Osteocyte (in vitro differentiated cells): ENCODE measurements around the gene CUBN. TPM values are rescaled to one million over a fixed set of nuclear protein-coding genes. Genes with fewer than 3 reads are reported as not detected.

Experiments used
- DNase-seq: peaks from one replicate; pipeline ENCODE4 v3.0.0; 2021; ENCODE audit warnings: mixed read lengths; ENCODE audit not compliant: unreplicated experiment; ENCODE audit errors: extremely low spot score
- H3K27ac Mint-ChIP-seq: one replicate; pipeline ENCODE4 v1.8.0; 2021; ENCODE audit warnings: mild to moderate bottlenecking, mixed read lengths; ENCODE audit not compliant: unreplicated experiment
- H3K27me3 Mint-ChIP-seq: one replicate; pipeline ENCODE4 v1.8.0; 2021; ENCODE audit warnings: mixed read lengths; ENCODE audit not compliant: unreplicated experiment
- H3K36me3 Mint-ChIP-seq: one replicate; pipeline ENCODE4 v1.8.0; 2021; ENCODE audit warnings: mixed read lengths; ENCODE audit not compliant: unreplicated experiment
- H3K4me1 Mint-ChIP-seq: one replicate; pipeline ENCODE4 v1.8.0; 2021; ENCODE audit warnings: mixed read lengths; ENCODE audit not compliant: unreplicated experiment
- H3K4me3 Mint-ChIP-seq: one replicate; pipeline ENCODE4 v1.8.0; 2021; ENCODE audit warnings: mild to moderate bottlenecking, moderate library complexity, mixed read lengths; ENCODE audit not compliant: unreplicated experiment
- H3K9me3 Mint-ChIP-seq: one replicate; pipeline ENCODE4 v1.8.0; 2021; ENCODE audit warnings: mixed read lengths; ENCODE audit not compliant: unreplicated experiment
- total RNA-seq: library from RNA; stranded (reverse); gene quantifications from 2 replicates; pipeline ENCODE4 v1.2.1, GENCODE V29; 2021
- TF ChIP-seq, protein P1 (sequence below): fragments of 200-600 bp; sonication (generic); IDR thresholded peaks from 2 replicates; pipeline ENCODE4 v1.5.0; 2021; ENCODE audit warnings: antibody characterized with exemption, mild to moderate bottlenecking, moderate library complexity

CUBN gene
- total RNA-seq, 1 donor from 2014 or later = 1.4 TPM

DNA sequence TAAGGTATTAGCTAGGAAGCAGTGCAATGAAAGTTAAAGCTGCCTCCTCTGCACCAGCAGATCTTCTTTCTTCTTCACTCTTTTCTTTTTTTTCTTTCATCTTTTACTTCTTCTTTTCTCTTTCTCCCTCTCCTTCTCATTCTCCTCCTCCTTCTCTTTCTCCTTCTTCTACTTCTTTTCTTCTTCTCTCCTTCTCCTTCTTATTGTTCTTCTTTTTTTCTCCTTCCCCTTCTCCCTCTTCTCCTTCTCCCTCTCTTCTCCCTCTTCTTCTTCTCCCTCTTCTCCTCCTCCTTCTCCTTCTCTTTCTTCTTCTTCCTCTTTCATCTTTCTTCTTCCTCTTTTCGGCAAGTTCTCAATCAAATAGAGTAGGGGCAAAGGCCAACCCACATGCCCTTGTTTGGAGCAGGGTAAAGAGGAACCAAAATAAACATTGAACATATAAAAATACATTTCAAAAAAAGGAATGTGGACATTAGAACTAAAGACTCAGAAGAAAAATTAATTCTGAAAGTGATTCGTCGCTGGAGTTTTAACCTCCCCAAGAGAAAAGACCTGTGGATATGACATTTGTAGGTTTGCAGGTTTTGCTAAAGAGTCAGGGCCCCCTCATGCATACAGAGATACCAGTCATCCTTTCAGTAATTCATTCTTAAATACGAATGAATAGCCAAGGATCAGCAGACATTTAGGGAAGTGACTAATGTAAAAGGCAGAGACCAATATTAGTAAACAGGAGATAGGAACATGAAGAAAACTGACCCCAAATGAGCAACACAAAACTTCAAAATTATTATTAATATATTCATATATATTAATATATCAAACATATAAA lies 219.4 kb downstream of the CUBN start:
- peaks cover under 1% of the 10 kb centered on the region for H3K9me3 Mint-ChIP-seq
- no peaks in the 10 kb centered on the region for H3K36me3 Mint-ChIP-seq
- H3K27me3 Mint-ChIP-seq = no peaks in the 10 kb centered on the region
- no peak for DNase-seq
- TF ChIP-seq, protein P1, sequence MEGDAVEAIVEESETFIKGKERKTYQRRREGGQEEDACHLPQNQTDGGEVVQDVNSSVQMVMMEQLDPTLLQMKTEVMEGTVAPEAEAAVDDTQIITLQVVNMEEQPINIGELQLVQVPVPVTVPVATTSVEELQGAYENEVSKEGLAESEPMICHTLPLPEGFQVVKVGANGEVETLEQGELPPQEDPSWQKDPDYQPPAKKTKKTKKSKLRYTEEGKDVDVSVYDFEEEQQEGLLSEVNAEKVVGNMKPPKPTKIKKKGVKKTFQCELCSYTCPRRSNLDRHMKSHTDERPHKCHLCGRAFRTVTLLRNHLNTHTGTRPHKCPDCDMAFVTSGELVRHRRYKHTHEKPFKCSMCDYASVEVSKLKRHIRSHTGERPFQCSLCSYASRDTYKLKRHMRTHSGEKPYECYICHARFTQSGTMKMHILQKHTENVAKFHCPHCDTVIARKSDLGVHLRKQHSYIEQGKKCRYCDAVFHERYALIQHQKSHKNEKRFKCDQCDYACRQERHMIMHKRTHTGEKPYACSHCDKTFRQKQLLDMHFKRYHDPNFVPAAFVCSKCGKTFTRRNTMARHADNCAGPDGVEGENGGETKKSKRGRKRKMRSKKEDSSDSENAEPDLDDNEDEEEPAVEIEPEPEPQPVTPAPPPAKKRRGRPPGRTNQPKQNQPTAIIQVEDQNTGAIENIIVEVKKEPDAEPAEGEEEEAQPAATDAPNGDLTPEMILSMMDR = no peak
- H3K4me1 Mint-ChIP-seq = peaks cover 2% of the 10 kb centered on the region
- H3K4me3 Mint-ChIP-seq = no peak overlapping the region
- H3K27ac Mint-ChIP-seq = no peak overlapping the region

DNA sequence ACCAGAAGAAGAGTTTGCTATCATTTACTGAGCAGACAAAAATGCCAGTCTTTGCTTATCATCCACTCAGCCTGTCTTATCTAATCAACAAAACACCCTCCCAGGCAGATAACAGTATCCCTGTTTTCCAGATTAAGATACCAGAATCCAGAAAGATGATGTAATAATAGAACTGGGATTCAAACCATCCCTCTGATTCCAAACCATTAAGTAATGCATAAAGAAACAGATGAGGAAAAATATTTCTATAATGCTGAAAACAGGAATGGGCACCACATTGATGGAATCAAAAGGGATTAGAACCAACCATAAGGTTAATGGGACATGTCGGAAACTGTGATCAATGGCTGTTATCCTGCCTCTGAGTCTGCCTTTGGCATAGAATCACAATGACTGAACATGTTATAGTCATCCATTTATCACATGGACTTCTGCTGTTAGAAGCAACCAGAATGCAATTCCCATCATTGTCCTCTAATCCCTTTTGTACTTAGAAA lies 220.3 kb downstream of the CUBN start:
- Mint-ChIP-seq H3K4me1 (peaks cover 8% of the 10 kb centered on the region), H3K27ac (no peak overlapping the region), H3K27me3 (no peaks in the 10 kb centered on the region), H3K36me3 (no peaks in the 10 kb centered on the region), H3K9me3 (peaks cover 5% of the 10 kb centered on the region), H3K4me3 (no peak overlapping the region)
- TF ChIP-seq, protein P1 = no peak
- DNase-seq = no peak

GRCh38 chr10:16907687-16908086 lies 221.9 kb downstream of the CUBN start:
- H3K9me3 Mint-ChIP-seq = peaks cover 5% of the 10 kb centered on the region
- TF ChIP-seq, protein P1 = no peak
- peaks cover 9% of the 10 kb centered on the region for H3K4me1 Mint-ChIP-seq
- no peak overlapping the region for H3K27ac Mint-ChIP-seq
- no peak for DNase-seq
- H3K36me3 Mint-ChIP-seq = no peaks in the 10 kb centered on the region
- H3K4me3 Mint-ChIP-seq = no peak overlapping the region
- H3K27me3 Mint-ChIP-seq = no peaks in the 10 kb centered on the region

- no peak for DNase-seq
These were observed 224.3 kb downstream of the CUBN start for GRCh38 chr10:16905320-16905719.

GRCh38 chr10:16904639-16905061 lies 225.0 kb downstream of the CUBN start:
- H3K36me3 Mint-ChIP-seq = no peaks in the 10 kb centered on the region
- H3K4me1 Mint-ChIP-seq = peaks cover 7% of the 10 kb centered on the region
- no peak for DNase-seq
- H3K4me3 Mint-ChIP-seq = no peak overlapping the region
- H3K27me3 Mint-ChIP-seq = no peaks in the 10 kb centered on the region
- peaks cover 5% of the 10 kb centered on the region for H3K9me3 Mint-ChIP-seq
- TF ChIP-seq, protein P1 = no peak
- no peak overlapping the region for H3K27ac Mint-ChIP-seq

More at GRCh38 chr10:16905320-16905719, 224.3 kb downstream of the CUBN start:
- H3K4me1 Mint-ChIP-seq = peaks cover 9% of the 10 kb centered on the region
- no peak overlapping the region for H3K27ac Mint-ChIP-seq
- TF ChIP-seq, protein P1 = no peak
- H3K4me3 Mint-ChIP-seq = no peak overlapping the region
- H3K27me3 Mint-ChIP-seq = no peaks in the 10 kb centered on the region
- H3K36me3 Mint-ChIP-seq = no peaks in the 10 kb centered on the region
- H3K9me3 Mint-ChIP-seq = peaks cover 5% of the 10 kb centered on the region
